Kasumi-1 (cell line): ENCODE results near the gene CA6.
"Not testable (repeated sequence)": the region's sequence is repeated elsewhere in the genome, so short reads cannot be mapped to it uniquely, and the experiment has no call there.

Experiments
- DNase-seq, 2 experiments: peaks; one replicate each; lab custom pipeline; 2025; lab: John Stamatoyannopoulos, UW

Gene CA6

DNA sequence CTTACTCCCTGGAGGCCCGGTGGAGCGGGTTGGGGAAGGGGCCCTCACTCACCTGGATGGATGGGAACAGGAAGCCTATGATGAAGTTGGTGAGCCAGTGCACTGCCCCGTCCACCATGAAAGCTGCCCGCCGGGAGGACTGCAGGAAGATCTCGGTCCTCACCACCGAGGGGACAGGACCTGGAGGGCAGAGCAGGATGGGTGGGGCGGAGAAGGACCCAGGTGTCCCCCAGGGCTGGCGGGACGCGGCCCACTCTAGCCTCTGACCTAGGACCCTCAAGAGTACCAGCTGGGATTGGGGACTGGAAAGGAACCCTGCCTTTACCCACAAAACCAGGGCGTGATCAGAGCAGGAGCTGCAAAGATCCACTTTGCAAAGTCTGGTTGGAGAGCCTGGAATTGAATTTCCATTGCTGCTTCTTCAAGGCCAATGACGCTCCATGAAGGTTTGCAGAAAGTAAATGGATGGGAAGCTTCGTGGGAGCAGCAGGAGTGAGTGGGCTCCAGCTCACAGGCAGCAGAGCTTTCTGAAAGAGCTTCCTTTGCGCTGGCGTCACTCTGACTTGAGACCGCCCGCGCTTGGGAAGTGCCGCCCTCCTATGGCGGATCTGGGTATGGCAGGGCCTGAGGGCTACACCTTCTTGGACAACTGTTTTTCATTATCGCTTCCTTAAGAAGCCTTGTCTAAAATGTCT, 59.2 kb downstream of the CA6 start:
- DNase-seq = peak; percentile 85 to 87

DNA sequence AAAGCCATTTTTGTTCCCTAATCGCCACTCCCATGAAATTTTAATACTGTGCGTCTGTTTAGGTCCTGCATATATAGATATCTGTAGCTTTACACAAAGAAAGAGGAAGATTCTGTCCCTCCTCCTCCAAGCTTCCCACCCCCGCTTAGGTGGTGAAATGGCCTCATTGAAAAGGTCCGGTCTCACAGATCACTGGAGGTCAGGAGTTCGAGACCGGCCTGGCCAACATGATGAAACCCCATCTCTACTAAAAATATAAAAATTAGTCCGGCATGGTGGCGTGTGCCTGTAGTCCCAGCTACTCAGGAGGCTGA, 59.7 kb downstream of the CA6 start:
- no peak for DNase-seq

DNA sequence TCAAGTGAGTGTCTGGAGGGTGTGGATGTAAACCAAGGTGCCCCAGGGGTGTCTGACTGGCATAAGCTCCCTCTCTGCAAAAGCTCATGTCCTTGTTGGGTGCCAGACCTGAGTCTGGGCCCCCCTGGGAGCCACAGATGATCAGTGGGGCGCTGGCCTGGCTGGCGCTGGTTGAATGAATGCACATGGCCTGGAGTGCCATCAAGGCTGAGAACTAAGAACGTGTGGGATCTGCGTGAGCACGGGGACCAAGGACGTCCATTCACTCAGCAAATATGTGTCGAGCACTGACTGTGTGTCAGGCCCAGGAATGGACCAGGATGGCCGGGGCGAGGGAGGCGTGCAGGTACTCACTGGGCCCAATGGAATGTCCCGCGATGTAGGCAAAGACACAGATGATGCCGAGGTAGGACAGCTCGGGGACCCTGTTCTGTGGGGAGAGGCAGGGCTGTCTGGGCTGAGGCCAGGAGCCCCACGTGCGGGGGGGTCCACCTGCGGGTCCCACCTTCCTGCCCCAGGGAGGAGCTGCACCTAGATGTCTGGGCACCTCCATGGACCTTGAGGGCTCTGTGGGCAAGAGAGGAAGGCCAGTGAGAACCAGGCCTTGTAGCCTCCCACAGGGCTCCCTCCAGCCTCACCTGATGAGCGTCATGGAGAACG, 61.4 kb downstream of the CA6 start:
- no peak for DNase-seq

DNA sequence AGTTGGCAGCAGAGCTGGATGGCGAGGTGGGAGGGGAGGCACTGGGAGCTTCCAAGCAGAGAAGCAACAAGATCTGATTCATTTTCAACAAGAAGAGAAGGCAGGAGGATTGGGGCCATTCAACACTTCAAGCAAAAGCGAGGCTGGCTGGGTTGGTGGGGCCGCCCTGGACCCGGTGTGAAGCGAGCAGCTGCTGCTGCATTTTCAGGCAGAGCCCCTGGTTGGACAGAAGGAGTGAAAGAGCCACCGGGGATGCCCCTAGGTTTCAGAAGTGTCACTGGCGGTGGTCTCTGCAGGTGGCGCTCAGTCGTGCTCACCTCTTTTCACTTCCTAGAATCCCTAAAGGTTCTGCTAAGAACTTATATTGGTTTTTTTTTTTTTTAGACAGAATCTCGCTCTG, 62.6 kb downstream of the CA6 start:
- no peak for DNase-seq

DNA sequence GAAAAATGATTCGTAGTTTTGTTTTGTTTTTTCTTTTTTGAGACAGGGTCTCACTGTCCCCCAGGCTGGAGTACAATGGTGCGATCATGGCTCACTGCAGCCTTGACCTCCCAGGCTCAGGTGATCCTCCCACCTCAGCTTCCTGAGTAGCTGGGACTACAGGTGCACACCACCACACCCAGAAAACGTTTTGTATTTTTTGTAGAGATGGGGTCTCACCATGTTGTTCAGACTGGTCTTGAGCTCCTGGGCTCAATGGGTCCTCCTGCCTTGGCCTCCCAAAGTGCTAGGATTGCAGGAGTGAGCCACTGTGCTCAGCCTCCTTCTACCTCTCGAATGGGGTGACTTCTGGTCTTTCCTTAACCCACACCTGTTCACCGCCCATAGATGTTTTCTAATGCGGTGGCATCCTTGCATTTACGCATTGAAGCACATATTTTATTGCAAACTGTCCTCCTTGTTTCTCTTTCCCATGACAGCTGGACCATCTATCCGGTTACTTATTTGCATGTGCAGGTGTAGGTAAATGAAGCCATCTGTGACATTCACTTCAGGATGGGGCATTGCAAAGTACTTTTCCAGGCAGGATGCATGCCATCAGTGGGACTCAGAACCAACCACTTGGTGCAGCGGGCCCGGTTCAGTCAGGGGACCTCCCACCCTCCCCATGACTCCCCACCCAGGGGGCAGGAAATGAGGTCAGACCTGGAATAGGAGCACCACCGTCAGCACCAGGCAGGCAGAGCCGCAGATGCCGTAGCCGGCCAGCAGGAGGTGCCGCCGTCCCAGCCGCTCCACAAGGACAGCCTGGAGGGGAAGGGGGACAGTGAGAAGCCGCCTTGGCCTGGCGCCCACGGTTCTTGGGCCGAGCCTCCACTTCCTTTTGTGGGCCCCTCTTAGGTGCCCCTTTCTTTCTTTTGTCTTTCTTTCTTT, 64.0 kb downstream of the CA6 start:
- DNase-seq = peak; percentile 13 to 22

DNA sequence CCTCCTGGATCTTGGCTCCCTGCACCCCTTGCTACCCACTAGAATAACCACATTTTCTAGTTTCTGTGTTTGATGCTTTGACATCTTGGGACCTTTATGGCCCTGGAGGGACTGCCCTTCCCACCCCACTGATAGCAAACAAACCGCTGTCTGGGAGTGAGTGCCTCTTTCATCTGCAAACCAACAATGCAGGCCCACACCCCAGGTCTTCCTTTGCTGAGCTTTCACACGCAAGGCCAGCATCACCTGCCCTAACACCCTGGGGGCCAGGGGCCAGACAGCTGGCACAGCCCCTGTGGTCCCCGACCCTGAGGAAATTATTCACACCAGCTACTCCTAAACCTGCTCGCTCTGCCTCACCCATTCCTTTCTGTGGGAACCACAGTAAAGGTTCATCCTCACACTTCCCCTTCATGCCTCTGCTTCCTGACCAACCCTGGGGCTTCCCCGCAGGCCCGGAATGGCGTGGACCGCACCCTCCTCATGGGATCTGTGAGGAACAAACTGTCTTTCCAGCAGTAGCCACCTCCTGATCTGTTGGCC, 65.2 kb downstream of the CA6 start:
- DNase-seq = no peak

DNA sequence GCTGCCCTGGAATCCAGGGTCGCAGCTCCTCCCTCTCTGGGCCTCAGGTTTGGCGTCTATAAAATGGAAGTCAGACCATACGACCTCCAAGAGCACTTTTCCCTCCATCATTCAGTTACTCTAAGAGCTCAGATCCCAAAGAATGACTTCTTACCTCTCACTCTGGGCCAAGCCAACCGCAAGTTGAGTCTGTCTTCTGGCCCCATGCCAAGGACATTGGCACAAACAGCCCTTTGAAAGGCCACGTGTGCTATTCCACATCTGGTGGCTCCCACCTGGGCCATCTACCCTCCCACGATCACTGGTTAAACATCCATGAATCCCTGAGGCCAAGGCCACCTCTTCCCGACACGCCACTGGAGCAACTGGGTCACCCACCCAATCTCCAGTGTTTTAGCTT, 68.2 kb downstream of the CA6 start:
- DNase-seq = no peak

DNA sequence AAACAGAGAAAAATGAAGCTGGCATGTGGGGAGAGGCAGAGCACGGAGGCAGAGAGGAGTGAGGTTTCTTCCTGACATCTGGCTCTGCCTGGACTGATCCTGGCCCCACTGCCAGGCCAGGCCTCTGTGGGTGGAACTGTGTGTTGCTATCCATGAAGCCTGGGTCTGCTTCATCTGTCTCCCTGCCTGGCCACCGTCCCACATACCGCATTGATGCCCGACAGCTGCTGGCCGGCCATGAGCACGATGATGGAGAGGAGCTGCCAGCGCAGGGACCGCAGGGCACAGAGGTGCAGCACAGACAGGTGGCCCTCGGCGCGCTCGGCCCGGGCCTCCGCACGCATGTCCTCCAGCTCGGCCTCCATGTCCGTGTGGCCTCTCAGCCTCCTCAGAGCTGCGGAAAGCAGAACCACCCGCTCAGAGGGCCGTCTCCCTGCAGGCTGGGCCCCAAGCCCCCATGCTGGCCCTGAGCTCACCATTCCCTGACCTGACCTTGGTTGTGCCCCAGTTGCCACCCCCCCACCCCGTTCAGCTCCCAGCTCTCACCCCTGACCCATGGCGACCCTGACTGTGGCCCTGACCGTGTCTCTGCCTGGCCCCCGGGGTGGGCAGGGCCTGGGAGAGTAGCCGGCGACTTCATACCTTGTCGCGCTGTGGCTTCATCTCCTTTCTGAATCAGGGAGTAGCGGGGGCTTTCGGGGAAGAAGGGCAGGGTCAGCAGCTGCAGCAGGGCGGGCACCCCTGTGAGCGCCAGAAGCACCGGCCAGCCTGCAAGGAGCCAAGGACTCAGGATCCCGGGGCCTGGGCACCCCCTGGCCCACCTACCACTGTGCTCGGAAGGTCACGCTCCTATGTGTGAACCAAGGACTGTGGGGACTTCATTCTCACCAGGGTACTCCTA, 69.1 kb downstream of the CA6 start:
- no peak for DNase-seq

DNA sequence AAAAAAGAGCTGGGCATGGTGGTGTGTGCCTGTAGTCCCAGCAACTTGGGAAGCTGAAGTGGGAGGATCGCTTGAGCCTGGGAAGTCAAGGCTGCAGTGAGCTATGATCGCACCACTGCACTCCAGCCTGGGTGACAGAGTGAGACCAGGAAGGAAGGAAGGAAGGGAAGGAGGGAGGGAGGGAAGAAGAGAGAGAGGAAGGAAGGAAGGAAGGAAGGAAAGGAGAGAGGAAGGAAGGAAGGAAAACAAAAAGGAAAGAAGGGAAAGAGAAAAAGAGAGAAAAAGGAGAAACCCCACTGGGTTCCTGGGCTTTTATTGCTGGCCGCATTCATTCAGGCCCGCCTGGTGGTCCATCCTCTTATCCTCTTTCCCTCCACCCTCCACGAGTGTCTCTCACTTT, 70.8 kb downstream of the CA6 start:
- DNase-seq = no peak

DNA sequence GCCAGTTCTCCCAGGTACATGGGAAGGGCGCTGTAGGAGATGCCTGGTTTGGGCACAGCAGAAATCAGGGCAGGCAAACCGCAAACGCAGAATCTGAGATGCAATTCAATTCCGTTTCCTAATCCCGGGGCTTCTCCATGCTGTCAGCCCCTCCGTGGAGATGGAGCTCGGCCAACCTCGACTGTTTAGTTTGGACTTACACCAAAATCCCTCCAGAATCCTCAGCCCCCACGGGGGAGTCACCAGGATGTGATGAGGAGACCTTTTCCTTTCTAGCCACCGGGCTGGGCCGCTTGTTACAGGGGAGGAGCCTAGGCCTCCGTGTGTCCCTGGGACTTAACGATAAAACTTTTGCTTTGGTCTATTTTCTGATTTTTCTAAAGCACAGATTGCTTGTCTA, 72.7 kb downstream of the CA6 start:
- no peak for DNase-seq

DNA sequence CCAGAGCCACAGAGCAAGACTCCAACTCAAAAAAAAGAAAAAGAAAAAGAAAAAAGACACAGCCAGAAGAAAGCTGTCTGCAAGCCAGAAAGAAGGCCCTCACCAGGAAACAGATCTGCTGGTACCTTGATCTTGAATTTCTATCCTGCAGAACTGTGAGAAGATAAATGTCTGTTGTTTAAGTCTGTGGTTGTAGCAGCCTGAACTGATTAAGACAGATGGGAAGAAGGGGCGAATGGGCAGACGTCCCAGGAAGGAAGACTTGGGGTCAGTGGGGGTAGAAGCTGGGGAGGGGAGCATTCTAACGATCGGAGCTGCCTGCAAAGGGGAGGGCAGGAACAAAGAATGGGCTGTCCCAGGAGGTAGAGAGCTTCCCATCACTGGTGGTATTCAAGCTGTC, 74.2 kb downstream of the CA6 start:
- peak; percentile 2 to 17 for DNase-seq

DNA sequence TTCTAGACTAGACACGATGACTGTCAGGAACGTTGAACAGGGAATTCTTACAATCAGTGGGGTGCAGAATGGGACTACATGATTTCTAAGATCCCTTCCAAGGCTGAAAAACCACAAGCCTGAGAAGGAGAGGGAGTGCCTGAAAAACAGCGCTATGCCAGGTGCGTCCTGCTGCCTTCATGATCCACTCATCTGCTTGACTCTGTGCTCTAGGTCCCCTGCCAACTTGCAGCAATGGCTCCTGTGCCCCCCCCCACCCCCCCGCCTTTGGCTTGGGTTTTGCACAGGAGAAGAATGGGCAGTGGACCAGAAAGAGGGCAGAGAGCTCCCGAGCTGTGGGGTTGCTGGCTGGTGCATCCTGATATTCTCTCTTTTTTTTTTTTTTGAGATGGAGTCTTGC, 74.6 kb downstream of the CA6 start:
- peak in 1 of 2 experiments; percentile 6 for DNase-seq

DNA sequence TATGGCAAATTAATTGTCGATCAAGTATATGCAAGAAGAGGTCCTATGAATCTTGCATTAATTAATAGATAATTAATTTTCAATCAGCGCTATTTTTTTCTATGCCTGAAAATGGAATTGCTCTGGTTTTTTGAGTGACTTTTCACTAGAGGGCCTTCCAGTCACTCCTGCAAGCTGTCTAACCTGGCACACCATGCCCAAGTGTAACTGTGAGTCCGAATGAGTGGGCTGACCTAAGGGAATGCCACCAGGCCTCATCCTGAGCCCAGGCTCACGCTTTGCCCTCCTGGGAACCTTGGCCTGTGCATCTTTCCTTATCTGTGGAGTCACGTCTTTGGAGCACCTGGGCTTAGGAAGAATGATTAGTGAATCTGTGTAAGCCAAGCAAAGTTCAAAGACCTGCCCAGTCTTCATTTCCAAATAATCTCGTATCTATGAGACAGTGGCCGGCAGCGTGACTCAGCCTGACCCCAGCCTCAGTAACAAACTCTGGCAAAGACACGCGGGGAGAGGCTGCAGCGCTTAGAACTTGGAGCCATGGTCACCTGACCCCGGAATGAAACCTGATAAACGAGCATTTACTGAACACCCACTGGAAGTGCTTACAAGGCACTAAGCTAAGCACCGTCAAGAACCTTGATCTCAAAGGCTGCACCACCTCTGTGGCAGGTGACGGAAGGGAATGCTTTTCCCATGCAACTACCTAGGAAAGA, 76.5 kb downstream of the CA6 start:
- DNase-seq = not testable (repeated sequence)

DNA sequence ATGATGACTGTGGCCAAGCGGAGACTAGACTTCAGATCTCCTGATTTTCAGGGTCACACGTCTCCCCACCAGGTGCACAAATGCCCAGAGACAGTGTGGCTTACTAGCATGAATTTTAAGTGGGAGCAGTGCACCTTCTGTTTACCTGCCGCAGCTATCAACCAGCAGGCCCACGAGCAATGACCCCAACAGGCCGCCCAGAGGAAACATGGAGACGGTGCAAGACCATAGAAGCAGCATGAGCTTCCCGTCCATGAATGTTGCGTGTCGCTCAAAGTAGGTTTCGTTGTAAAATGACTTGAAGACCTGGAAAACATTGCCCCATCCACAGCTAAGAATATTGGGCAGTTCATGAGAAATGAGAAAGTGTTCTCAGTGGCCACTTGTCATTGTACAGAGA, 77.1 kb downstream of the CA6 start:
- no peak for DNase-seq
